NCI-H2029 (cell line): ENCODE measurements around the gene EPHA1.

Experiments
- DNase-seq: peaks from one replicate; lab custom pipeline; 2025; lab: John Stamatoyannopoulos, UW

Gene EPHA1

DNA sequence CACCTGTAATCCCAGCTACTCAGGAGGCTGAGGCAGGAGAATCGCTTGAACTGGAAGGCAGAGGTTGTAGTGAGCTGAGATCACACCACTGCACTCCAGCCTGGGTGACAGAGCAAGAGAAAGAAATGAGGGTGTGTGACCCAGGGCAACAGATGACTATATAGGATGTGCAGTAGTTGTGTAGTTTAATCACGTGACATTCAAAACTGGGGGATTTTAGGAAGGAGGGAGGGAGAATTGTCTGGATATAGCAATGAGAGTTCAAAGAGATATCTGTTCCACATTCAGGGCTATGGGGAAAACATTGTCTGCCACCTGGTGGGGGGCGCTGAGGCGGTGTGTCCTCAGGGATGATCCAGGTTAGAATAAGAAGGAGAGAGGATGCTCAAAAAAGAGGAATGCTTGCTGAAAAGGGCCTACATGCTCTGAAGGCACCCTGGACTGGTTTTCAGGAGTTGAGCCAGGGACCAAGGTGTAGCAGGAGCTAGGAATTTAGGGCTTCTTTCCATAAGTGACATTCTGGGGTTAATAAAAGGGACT lies 35.3 kb downstream of the EPHA1 start:
- no peak for DNase-seq

DNA sequence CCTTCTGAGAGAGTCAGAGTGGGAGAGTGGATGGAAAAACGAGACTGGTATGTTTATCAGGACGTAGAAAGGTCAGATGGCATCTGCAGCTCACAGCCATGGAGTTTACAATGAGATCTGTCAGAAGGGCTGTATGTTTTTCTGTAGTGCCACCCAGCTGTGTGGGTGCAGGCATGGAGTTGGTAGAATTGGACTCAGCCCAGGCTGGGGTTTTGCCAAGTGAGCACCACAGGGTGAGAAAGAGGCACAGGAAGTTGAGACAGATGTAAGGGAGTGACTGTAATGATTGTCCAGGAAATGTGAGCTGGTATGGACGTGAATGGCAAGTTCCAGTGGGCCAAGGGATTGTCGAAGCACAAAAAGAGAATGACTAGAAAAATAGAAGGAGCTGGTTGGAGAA lies 36.6 kb downstream of the EPHA1 start:
- peak; percentile 30 for DNase-seq

DNA sequence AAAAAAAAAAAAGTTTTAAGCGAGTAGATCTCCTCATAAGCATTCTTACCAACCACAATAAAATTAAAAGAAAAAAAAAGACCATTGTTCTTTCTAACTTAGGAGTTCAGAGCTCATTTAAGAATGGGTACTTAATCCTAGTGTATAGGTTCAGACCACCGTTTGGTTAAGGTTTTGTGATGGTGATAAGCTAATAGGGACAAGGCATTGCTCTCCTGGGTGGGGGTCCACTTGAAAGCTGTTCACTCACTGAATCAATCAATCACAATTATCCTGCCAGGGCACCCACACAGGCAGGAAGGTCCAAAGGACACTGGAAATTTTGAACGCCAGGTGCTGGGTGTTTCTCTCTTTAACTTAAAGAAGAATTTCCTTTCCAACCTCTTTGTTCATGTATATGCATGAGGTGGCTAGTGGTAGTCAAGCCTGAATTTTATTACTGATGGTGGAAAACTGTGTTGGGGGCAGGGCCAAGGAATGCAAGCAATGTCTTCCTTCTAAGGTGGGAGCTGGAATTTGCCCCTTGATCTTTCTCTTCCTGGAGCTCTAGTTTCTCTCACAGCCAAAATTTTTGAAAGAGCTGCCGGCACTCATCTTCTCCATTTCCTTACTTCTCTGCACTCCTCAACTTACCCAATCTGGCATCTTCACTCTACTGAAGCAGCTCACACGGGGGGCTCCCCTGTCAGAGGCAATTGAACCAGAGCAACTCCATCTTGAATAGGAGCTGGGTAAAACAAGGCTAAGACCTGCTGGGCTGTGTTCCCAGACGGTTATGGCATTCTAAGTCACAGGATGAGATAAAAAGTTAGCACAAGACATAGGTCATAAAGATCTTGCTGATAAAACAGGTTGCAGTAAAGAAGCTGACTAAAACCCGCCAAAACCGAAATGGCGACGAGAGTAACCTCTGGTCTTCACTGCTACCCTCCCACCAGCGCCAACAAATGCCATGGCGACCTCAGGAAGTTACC lies 38.7 kb downstream of the EPHA1 start:
- no peak for DNase-seq

DNA sequence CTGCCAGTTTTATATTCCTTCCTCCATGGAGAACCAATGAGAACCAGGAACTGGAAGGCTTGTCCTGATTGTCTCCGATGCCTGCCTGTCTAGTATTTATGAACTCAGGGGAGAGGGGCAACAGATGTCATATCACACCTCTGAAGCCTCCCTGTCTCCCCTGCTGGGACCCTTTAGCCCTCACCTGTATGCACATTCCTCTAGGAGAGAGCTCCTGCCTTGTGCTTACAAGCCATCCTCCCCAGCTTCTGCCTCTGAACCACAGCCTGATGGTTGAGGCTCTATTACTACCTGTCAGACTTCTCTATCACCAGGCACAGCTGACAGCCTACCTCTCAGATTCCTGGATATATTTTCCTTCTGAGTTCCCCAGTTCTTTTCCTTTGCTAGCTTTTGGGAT lies 40.3 kb downstream of the EPHA1 start:
- DNase-seq: no peak

DNA sequence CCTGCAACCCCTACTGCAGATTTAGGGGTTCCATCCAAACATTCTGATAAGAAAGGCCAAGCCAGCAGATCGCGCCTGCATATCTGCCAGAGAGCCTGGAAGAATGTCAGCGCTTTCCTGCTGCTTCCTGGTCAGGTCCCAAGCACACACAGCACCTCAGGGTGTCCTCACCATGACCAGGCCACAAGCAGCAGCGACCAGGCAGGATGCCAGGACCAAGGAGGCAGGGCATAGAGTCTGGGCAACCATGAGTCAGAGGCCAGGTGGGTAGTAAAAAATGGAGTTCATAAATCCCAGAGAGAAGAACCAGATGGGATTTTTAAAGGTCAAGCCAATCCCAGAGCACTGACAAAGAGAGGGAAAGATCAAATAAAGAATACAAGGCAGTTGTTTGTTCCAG lies 40.7 kb downstream of the EPHA1 start:
- no peak for DNase-seq

DNA sequence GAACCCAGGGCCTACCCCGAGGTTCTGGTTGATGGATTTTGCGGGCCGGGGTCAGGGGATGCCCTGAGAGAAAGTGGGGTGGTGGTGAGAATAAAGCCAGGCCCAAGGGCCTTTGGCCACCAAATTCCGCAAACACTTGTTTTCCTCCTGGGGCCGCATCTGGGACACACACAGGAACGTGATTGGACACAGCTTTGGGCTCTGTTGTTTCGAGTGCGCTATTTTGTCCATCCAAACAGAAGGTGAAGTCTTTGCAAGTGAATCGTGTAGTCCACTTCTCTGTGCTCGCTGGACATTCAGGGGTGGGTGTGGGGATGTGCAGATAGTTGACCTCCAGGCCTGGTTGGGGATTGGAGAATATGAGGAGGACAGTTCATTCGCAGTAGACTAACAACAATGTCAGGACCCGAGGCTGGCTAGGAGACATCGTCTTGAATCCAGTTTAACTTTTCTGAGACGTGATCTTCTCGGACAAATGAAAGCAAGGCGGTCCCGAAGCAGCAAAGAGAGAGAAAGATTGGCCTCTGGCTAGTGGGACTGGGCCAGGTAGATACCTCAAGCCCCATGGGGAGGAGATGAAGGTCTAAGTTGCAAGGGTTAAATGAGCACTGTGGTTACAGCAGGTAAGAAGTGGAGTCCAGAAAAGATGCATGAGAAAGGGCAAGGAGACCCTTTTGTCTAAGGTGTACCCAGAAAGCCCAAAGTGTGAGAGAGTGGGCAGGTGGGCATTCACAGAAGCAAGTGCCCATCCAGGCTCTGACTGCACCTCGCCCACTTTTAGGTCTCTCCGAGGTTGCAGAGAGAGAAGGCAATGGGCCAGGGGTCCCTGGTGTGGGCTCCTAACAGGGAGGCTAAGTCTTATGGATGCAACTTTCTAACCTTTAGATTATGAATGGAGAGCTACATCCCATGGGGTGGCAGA lies 45.4 kb downstream of the EPHA1 start:
- DNase-seq: no peak

DNA sequence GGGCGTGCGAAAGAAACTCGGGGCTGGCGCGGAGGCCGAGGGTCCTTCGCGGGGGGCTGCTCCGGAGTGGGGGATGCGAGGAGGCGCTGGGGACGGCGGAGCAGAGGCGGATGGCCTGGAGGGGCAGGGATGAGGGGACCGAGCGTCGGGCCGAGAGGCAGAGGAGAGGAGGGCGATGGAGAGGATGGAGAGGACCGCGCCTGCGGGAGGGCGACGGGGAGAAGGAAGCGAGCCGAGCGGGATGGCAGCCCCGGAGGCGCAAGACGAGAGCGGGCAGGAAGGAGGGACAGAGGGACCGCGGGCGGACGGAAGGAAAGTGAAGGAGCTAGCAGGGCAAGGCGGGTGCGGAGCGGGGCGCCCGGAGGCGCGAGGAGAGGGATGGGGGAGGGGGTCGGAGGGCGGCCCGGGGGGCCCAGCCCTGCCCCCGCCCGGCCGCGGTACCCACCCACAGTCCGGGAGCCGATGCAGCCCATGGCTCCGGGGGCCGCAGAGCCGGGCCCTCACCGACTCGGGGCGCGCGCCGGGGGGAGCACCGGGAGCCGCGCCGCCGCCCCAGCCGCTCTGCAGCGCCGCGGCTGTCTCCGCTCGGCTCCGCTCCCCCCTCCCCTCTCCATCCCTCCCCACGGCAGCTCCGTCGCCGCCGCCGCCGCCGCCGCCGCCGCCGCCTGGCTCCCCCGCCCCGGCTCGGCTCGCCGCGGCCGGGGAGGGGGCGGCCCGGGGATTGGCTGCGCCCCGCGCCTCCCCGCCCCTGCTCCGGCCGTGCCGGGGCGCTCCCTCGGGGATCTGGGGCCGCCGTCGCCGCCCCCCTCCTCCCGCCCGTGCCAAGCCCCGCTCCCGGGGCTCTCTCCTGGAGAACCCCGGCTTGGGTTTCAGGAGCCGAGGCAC lies 46.3 kb downstream of the EPHA1 start, which contains the start of gene FAM131B:
Gene FAM131B (minus strand): TSS at position 583 of the 885 bp plus-strand sequence. CDS start 110 bp downstream, at position 473.
- no peak for DNase-seq

DNA sequence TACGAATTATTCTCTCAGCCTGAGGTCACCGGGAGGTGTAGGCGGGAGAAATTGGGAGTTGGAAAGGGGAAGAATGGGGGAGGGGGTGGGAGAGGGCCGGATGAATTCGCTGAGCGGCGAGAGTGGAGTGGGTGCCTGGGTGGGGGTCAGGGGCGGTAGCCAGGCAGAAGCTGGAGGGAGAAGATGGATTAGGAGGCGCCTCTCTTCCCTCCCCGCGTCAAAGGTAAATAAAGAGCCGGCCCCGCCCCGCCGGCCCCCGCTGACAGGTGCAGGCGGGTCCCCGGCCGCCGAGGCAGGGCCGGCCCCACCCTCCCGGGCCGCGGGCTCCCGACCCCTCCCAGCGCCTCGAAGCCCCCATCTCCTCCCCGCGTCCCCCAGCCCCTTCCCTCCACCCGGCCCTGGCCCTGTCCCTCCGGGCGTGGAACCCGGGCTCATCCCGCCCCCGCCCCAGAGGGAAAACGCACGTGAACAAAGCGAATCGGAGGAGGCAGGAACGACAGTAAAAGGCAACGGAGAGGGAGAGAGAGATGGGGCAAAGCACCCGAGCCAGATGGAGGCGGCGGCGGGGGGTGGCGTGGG lies 47.0 kb downstream of the EPHA1 start:
- no peak for DNase-seq

DNA sequence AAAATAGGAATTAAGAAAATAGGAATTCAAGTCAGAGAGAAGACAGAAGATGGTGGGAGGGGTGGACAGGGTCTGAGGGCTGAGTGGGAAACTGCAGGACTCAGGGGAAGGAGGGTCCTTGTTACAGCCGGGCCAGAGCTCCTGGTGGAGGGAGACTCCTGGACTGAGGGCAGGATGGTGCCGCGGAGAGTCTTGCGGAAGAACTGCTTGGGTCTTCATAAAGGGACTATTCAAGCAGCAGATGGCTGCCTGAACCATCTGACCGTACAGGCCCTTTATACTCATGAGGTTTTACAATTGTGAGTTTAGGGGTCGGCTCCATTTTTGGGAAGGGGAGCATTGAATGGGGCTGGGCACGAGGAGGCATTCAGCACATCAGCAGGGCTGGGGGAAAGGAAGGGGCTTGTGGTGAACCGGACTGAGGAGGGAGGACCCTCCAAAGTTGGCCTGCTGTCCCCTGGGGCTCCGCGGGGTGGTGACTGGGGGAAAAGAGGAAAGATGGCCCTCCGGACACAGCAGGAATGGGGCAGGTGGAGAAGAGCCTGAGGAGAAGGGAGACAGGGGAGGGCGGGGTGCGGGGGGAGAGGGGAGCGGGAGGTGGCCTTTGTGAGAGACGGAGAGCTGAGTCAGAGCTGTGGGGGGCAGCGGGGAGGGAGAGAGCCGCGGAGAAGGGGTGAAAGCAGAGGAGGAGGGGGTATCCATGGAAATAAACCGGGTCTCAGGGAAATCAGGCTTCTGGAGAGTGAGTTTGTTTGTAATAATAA lies 47.7 kb downstream of the EPHA1 start:
- no peak for DNase-seq

DNA sequence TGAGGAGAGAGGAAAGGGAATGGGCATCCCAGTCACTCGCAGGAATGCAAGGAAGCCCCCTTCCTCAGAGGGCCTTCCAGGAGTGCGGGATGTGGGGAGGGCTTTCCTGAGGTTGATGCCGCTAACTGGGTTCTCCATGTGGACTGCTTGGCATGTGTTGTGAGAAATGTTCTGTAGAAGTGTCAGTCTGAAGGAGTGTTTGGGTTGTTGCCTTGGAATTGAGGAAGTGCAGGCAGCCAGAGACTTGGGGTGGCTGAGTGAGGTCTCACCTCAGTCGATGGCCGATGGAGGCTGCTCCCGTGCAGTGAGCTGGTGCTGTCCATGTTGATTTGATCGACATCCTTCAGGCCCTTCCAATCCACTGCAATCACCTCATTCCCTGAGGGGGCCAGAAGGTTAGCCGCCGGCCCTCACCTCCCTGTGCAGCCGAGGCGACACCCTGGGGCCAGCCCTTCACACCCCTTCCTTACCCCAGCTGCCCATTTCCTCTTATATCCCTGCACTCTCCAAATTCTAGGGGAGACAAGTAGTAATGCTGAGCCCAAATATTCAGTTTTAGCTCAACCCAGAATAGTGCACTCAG lies 48.8 kb downstream of the EPHA1 start:
- no peak for DNase-seq

DNA sequence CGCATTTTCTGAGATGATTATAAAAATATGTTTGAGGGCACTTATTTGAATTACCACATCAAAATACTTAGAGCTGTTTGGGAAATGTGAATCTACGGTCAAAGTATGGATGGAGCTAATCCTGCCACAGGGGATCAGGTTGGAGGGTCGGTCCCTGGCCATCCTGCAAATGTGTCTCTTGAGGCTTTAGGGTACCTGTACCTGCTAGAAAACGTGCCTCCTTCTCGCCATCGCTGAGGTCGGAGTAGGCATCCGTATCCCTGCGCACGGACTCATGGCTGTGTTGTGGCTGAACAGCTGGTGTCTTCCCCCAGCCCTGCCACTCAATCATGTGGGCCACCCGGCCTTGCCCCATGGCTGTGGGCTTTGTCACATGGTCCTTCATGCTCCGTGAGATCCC lies 50.0 kb downstream of the EPHA1 start:
- no peak for DNase-seq

DNA sequence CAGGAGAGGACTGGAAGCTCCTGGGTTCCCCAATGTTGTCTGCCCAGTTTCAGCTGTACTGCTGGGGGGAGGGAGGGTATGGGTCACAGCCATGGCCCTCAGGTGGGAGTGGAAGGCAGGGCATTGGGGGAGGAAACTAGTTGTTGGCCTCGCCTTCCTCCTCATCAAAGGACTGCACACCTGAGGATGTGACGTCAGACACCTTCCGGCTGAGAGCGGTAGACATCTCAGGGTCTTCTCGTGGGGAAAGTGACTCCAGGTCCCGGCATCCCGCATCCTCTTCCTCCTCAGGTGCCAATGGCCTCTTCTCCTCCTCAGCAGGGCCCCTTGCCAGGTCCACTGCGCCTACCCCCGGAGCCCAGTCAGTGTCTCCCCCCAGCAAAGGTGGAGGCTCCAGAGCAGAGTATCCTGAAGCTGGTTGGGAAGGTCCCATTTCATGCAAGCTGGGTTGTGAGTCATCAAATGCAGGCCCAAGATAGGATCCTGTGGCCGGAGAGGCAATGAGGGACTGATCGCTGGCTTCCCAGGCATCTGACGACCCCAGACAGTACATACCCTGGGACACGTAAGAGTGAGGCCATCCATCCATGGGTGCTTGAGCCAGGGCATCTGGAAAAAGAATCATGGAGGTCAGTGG lies 52.1 kb downstream of the EPHA1 start:
- DNase-seq: no peak

DNA sequence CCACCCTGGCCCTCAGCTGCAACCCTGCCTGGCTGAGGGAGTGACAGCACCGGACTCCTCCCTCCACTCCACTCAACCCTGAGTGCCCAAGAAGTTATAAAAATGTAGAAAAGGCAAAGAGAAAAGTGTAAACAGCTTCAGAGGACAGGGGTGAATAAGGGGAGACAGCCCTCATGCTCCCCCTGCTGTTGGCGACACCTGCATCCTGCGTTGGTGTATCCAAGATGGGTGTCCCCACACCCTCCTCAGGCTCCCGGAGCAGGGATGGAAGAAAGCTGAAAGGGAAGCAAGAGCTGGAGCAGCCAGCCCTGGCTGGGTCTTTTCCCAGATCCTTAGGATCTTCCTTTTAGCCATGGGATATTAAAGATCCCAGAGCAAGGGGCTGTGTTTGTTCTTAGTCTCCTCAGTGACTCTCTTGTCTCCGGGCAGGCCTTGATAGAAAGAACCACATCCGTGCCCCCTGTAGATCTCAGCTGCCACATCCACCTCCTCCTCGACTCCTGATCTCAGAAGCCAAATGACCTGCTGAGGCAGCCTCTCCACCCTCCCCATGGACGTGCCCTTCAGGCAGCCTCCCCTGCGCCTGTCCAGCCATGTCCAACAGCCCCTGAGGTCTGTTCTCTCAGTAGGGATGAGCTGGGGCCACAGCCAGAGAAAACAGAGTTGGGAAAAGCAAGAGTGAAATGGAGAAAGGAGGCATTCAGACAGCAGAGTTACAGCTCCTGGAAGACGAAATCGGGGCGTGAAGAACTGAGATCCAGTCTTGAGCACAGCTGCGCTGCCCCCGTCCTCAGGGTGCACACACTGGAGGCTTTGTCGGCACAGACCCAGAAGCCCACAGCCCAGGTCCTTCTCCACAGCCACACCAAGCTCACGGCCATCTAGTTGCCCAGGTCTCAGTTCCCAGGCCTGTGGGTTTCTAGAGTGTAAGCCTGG lies 52.9 kb downstream of the EPHA1 start:
- no peak for DNase-seq

DNA sequence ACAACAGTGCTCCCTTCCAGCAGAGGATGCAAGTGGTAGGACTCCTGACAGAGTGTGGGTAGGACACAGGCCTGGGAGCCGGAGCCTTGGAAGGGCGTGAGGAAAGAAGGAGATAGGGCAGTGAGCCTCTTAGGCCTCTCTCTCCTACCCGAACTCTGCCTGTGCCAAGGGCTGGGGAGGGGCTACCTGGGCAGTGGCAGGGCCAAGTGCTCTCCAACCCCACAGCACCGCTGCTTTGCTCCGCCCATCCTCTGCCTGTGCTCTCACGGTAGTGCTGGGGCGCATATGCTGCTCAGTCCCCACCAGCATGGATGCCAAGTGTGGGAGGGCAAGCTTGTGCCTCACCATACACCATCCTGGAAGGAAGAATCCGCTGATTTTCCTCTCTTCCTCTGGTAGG lies 53.7 kb downstream of the EPHA1 start:
- no peak for DNase-seq

DNA sequence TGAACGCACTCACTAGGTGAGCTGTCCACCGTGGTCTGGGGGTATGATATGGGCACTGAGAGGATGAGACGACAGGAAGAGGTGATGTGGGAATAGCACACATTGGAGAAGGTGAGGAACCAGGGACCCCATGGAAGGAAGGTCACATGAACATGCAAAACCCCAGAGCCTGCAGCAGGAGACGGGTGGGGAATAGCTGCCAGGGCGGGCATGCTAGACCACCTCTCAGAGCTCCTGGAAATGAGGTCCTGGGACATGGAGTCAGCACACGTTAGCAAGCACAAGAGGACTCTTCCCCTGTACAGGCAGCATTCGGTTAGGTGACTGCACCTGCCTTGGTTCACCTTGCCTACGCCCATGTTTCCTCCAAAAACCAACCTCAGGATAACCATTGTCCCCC lies 54.3 kb downstream of the EPHA1 start:
- no peak for DNase-seq

DNA sequence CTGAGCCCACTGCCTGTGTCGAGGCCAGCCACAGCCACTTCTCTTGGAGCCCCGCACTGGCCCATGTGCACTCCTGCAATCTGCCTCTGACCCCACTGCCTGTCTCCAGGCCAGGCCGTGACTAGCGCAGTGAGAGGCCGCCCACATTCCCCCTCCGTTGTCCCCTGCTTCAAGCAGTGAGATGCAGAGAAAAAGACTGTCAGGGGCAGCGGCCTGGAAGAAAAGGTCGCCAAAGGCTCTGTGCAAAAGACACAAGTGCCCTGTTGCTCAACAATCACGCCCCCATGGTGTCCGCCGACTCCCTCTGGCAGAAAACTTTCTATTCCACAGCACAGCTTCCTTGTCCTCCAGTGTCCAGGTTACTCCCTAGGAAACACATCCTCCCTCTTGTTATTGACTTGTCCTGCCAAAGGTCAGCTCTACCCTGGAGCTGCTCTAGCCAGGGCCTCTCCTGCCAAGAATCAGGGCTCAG lies 56.1 kb downstream of the EPHA1 start:
- no peak for DNase-seq

DNA sequence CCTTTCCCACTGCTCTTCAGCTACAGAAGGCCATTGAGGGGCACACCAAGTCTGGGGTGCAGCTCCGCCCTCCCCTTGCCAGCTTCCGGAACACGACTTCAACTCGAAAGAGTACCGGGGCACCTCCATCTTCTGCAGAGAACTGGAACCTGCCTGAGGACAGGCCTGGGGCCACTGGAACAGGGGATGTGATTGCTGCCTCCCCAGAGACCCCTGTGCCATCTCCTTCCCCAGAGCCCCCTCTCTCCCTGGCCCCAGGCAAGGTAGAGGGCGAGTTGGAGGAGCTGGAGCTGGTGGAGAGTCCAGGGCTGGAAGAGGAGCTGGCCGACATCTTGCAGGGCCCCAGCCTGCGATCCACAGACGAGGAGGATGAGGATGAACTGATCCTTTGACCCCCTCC lies 57.1 kb downstream of the EPHA1 start:
- no peak for DNase-seq

DNA sequence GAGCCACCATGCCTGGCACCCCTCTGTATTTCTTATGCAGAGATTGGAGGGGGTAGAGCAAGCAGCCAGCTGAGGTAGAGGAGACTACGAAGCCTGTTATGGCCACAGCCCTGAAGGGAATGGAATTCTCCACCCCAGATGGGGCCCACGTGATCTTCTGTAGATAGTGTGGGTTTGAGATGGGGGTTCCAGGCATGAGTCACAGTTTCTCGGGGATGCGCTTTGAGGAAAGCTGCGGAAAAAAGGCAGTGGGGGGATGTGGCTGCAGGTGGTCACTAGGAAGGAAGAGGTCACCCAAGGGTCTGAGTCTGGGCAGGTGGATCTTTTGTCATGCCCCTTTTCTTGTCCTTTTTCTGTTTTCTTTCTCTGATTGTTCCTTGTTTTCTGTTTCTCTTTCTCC lies 57.6 kb downstream of the EPHA1 start:
- no peak for DNase-seq
